K562 treated with DMSO at 1 percent for 4 hours (cell line): ENCODE results near the gene COPE. TPM values are rescaled to one million over a fixed set of nuclear protein-coding genes. Genes with fewer than 3 reads are reported as not detected.

Experiments used
- total RNA-seq: library from RNA; unstranded; fragments of 300-600 nt; gene quantifications from 2 replicates; pipeline ENCODE4 v1.2.3, GENCODE V29; 2022; ENCODE audit not compliant: insufficient read depth

The COPE gene
- total RNA-seq, result 391 and 452 TPM in 2 replicates

DNA sequence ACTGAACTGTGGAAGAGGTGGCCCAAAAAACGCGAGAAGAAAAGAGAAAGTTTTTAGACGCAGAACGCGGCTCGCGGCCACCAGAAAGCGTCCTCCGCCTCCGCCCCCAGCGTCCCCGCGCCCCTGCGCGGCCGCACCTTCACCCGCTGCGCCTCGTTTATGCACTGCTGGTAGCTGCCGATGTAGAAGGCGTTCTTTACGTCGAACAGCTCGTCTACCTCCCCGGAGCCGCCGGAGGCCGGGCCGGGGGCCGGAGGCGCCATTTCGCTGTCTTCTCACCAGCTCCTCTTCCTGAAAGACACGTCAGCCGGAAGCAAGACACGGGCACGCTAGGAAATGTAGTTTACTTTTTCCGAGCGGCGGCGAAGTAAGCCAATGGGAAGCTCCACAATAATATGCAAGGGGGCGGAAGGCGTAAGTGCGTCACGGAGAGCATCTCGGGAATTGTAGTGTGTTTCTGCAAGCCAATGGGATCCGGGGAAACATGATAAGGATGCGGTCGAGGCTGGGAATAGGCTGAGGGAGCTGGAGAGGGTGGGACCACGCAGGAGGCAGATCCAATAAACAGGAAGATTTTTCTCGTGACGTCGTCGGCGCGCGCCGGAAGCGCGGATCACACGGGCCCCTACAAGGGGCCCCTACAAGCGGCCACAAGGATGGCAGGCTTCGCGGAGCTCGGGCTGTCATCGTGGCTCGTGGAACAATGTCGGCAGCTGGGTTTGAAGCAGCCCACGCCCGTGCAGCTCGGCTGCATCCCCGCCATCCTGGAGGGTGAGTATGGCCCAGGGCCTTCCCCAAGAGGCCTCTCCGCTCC lies at the start of gene COPE, which contains the start of gene DDX49:
TSS of gene COPE (minus strand) at position 302 of the 814 bp plus-strand sequence. CDS start at position 263, 39 bp downstream.
TSS of gene DDX49 (plus strand) at position 630 of the 814 bp plus-strand sequence. CDS start at position 657, 27 bp downstream.

DNA sequence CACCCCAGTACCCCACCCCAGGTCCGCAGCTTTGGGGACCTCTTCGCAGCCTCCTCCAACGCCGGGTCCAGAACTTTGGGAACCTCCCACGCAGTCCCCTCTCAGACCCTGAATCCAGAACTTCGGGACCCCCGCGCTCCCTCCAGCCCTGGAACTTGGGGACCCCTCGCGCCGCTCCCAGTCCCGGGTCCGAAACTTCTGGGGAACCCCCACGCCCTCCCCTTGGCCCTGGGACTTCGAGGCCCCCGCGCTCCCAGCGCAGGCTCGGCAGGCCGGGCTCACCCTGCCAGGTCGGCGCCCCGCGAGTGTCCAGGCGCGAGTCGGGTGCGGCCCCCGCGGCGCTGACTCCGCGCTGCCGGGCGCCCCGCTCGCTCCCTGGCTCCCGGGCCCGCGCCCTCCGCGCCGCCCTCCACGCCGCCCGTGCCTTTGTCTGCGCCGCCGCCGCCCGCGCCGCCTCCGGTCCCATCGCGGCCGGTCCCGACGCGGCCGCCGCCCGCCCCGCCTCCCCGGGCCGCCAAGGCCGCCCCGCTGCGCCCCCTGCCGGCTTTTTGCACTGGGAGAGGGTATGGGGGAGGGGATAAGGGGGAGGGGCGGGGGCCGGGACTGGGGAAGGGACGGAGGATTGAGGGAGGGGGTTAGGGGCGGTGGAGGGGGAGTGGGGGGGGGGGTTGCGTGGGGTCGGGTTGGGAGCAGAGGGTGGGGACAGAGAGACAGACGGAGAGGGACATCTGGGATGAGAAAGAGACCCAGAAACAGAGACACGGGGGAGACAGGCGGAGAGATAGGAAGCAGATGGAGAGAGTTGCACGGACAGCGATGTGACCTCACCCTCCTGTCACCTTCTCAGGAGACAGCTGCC lies 21.8 kb upstream of the COPE start, which contains the start of gene HOMER3:
TSS of gene HOMER3 (minus strand) at position 449 of the 859 bp plus-strand sequence. CDS start 2,235 bp downstream, outside the sequence.

DNA sequence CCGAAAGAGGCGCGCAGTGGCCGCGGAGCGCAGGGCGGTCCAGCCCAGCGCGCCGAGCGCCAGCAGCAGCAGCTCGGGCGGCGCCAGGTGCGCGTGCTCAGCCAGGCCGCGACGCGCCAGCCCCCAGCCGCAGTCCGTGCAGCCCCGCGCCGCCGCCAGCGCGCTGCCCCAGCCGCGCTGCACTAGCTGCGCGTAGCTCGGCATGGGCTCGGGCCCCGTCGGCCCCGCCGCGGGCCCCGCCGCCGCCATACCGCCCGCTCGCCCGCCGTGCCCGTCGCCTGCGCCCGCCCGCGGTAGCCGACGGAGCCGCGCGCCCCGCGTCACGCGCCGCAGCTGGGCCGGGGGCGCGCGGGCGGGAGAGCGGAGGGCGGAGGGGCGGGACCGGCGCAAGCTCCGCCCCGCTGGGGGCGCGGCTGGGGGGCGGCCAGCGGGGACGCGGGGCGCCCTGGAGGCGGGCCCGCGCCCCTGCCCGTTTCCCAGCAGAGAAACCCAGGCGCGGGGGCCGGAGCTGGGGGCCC lies 23.3 kb downstream of the COPE start, which contains the start of gene CERS1:
TSS of gene CERS1 (minus strand) at position 335 of the 518 bp plus-strand sequence. CDS start at position 249, 86 bp downstream.

Other genes with a start within 250 kb of the COPE start
- gene CRTC1, start 235.7 kb downstream of the COPE start, total RNA-seq, result 11.7 and 13.6 TPM in 2 replicates
- not detected in 2 replicates for gene COMP, start 128.1 kb downstream of the COPE start, total RNA-seq
- gene UPF1, start 87.4 kb downstream of the COPE start, total RNA-seq, result 72.8 and 86.1 TPM in 2 replicates
- gene CERS1, start 23.2 kb downstream of the COPE start, total RNA-seq, result 0.74 TPM in 1 of 2 replicates, not detected in the other
- gene DDX49, start 328 bp upstream of the COPE start, total RNA-seq, result 68.2 and 90.6 TPM in 2 replicates
- 8.1 and 8.2 TPM in 2 replicates for gene HOMER3, start 21.8 kb upstream of the COPE start, total RNA-seq
- 53.2 and 71.3 TPM in 2 replicates for gene SUGP2, start 114.1 kb upstream of the COPE start, total RNA-seq
- gene ARMC6, start 114.2 kb upstream of the COPE start, total RNA-seq, result 33.5 and 46.5 TPM in 2 replicates
- gene SLC25A42, start 144.6 kb upstream of the COPE start, total RNA-seq, result 20.4 and 26.7 TPM in 2 replicates
- 38.7 and 41.5 TPM in 2 replicates for gene TMEM161A, start 219.1 kb upstream of the COPE start, total RNA-seq